H9 (cell line): ENCODE data around the gene PLXNC1. TPM values are rescaled to one million over a fixed set of nuclear protein-coding genes. Genes with fewer than 3 reads are reported as not detected.

Source experiments
- DNase-seq: peaks from one replicate; pipeline ENCODE4 v3.0.0-alpha.2; 2017
- H2AFZ ChIP-seq: one replicate; pipeline ENCODE4 v1.6.1; 2013; ENCODE audit warnings: mild to moderate bottlenecking, low read length, control low read depth, moderate library complexity
- H2AK5ac ChIP-seq: 2 replicates; pipeline ENCODE4 v1.6.1; 2013; ENCODE audit warnings: low read length, control low read depth, mixed read lengths; ENCODE audit not compliant: insufficient read length
- H2BK120ac ChIP-seq: one replicate; pipeline ENCODE4 v1.6.1; 2013; ENCODE audit warnings: low read depth, mild to moderate bottlenecking, low read length, control low read depth, inconsistent platforms; ENCODE audit not compliant: poor library complexity, severe bottlenecking
- H2BK12ac ChIP-seq: 2 replicates; pipeline ENCODE4 v1.6.1; 2013; ENCODE audit warnings: low read length, control low read depth, mixed read lengths, low read depth; ENCODE audit not compliant: insufficient read length
- H2BK15ac ChIP-seq: 2 replicates; pipeline ENCODE4 v1.6.1; 2013; ENCODE audit warnings: low read depth, low read length, control low read depth
- H2BK20ac ChIP-seq: one replicate; pipeline ENCODE4 v1.6.1; 2013; ENCODE audit warnings: low read depth, mild to moderate bottlenecking, low read length, control low read depth, inconsistent platforms; ENCODE audit not compliant: poor library complexity, severe bottlenecking
- H2BK5ac ChIP-seq: 2 replicates; pipeline ENCODE4 v1.6.1; 2013; ENCODE audit warnings: low read length, control low read depth, mixed read lengths; ENCODE audit not compliant: insufficient read length
- H3K14ac ChIP-seq: 2 replicates; pipeline ENCODE4 v1.6.1; 2013; ENCODE audit warnings: low read length, control low read depth; ENCODE audit not compliant: insufficient read depth
- H3K18ac ChIP-seq: 2 replicates; pipeline ENCODE4 v1.6.1; 2013; ENCODE audit warnings: low read depth, mild to moderate bottlenecking, mixed read lengths, low read length, control low read depth; ENCODE audit not compliant: insufficient read length
- H3K23ac ChIP-seq: 2 replicates; pipeline ENCODE4 v1.6.1; 2013; ENCODE audit warnings: low read length, control low read depth, mixed read lengths, low read depth; ENCODE audit not compliant: insufficient read length
- H3K23me2 ChIP-seq: 2 replicates; pipeline ENCODE4 v1.6.1; 2013; ENCODE audit warnings: low read depth, mild to moderate bottlenecking, mixed read lengths, low read length, control low read depth; ENCODE audit not compliant: insufficient read length, poor library complexity, severe bottlenecking
- H3K27ac ChIP-seq: 2 replicates; pipeline ENCODE4 v1.5.1; 2013; ENCODE audit warnings: low read length, control low read depth, mixed read lengths, low read depth; ENCODE audit not compliant: insufficient read length
- H3K27me3 ChIP-seq: 2 replicates; pipeline ENCODE4 v1.6.1; 2013; ENCODE audit warnings: low read length, control low read depth, inconsistent platforms; ENCODE audit not compliant: insufficient read depth
- H3K4ac ChIP-seq: 2 replicates; pipeline ENCODE4 v1.6.1; 2013; ENCODE audit warnings: low read depth, mild to moderate bottlenecking, control low read depth, inconsistent platforms, low read length, moderate library complexity
- H3K4me1 ChIP-seq: 2 replicates; pipeline ENCODE4 v1.6.1; 2013; ENCODE audit warnings: low read length, control low read depth, inconsistent platforms; ENCODE audit not compliant: insufficient read depth
- H3K4me2 ChIP-seq: 2 replicates; pipeline ENCODE4 v1.6.1; 2013; ENCODE audit warnings: low read length, control low read depth, mixed read lengths; ENCODE audit not compliant: insufficient read length, insufficient read depth
- H3K56ac ChIP-seq: 2 replicates; pipeline ENCODE4 v1.6.1; 2013; ENCODE audit warnings: low read depth, mild to moderate bottlenecking, mixed read lengths, low read length, control low read depth; ENCODE audit not compliant: insufficient read length
- H3K79me1 ChIP-seq: 2 replicates; pipeline ENCODE4 v1.6.1; 2013; ENCODE audit warnings: low read depth, mild to moderate bottlenecking, moderate library complexity, low read length, control low read depth, inconsistent platforms; ENCODE audit not compliant: insufficient read depth, poor library complexity, severe bottlenecking
- H3K79me2 ChIP-seq: 2 replicates; pipeline ENCODE4 v1.6.1; 2013; ENCODE audit warnings: low read length, control low read depth, inconsistent platforms; ENCODE audit not compliant: insufficient read depth
- H3K9ac ChIP-seq: 2 replicates; pipeline ENCODE4 v1.6.1; 2013; ENCODE audit warnings: low read length, control low read depth, mixed read lengths; ENCODE audit not compliant: insufficient read length; ENCODE audit errors: extremely low read depth
- H3K9me3 ChIP-seq: one replicate; pipeline ENCODE4 v1.6.1; 2013; ENCODE audit warnings: low read depth, low read length, inconsistent platforms; ENCODE audit not compliant: control insufficient read depth
- H3T11ph ChIP-seq: one replicate; pipeline ENCODE4 v1.6.1; 2013; ENCODE audit warnings: mild to moderate bottlenecking, low read length, control low read depth, inconsistent platforms
- H4K20me1 ChIP-seq: one replicate; pipeline ENCODE4 v1.6.1; 2013; ENCODE audit not compliant: control insufficient read depth, insufficient read length, insufficient read depth
- H4K5ac ChIP-seq: 2 replicates; pipeline ENCODE4 v1.6.1; 2013; ENCODE audit warnings: low read depth, mild to moderate bottlenecking, mixed read lengths, low read length, control low read depth; ENCODE audit not compliant: insufficient read length
- H4K8ac ChIP-seq: replicated peaks from 2 replicates; pipeline ENCODE4 v1.6.1; 2013; ENCODE audit warnings: low read length, control low read depth, mixed read lengths, low read depth; ENCODE audit not compliant: insufficient read length
- H4K91ac ChIP-seq: 2 replicates; pipeline ENCODE4 v1.6.1; 2013; ENCODE audit warnings: low read depth, mild to moderate bottlenecking, moderate library complexity, mixed read lengths, low read length, control low read depth; ENCODE audit not compliant: insufficient read length
- H3K27ac Mint-ChIP-seq, 3 experiments: 2 replicates in 2 of 3; 3 replicates in 1 of 3; pipeline ENCODE4 v1.8.0; 2020 to 2021; ENCODE audit warnings: mixed read lengths in 3 of 3, mild to moderate bottlenecking in 1 of 3, moderate library complexity in 1 of 3
- H3K27me3 Mint-ChIP-seq: 2 replicates; pipeline ENCODE4 v1.8.0; 2021; ENCODE audit warnings: low read depth, mild to moderate bottlenecking, moderate library complexity, mixed read lengths
- H3K36me3 Mint-ChIP-seq, 3 experiments: 2 replicates in 2 of 3; 3 replicates in 1 of 3; pipeline ENCODE4 v1.8.0; 2020 to 2021; ENCODE audit warnings: low read depth in 3 of 3, mixed read lengths in 3 of 3; ENCODE audit not compliant: insufficient read depth in 1 of 3
- H3K4me1 Mint-ChIP-seq, 2 experiments: 2 replicates each; pipeline ENCODE4 v1.8.0; 2020; ENCODE audit warnings: mixed read lengths in 2 of 2
- H3K4me3 Mint-ChIP-seq, 2 experiments: 2 replicates in 1 of 2; 3 replicates in 1 of 2; pipeline ENCODE4 v1.8.0; 2020 to 2021; ENCODE audit warnings: mild to moderate bottlenecking in 2 of 2, mixed read lengths in 2 of 2, moderate library complexity in 1 of 2
- H3K9me3 Mint-ChIP-seq, 2 experiments: 2 replicates in 1 of 2; 3 replicates in 1 of 2; pipeline ENCODE4 v1.8.0; 2020; ENCODE audit warnings: mild to moderate bottlenecking in 2 of 2, mixed read lengths in 2 of 2, moderate library complexity in 1 of 2
- WGBS: extraction: QIAGEN DNeasy Blood & Tissue Kit; methylation state at CpG from one replicate; pipeline ENCODE4 v1.1.7; 2013; ENCODE audit warnings: missing lambda C conversion rate, low lambda C conversion rate, mixed read lengths; ENCODE audit not compliant: insufficient read length; ENCODE audit errors: extremely low coverage; 5-methylcytosine and 5-hydroxymethylcytosine counted together
- total RNA-seq: library from RNA; stranded (reverse); gene quantifications from 2 replicates; pipeline ENCODE4 v1.2.1, GENCODE V29; 2021
- TF ChIP-seq, protein P1 (sequence below): fragments of 200-600 bp; sonication (generic); conservative IDR thresholded peaks from 3 replicates; pipeline ENCODE4 v1.8.0; 2021; ENCODE audit warnings: antibody characterized with exemption, mild to moderate bottlenecking

Gene PLXNC1
- total RNA-seq, 1 experiment from 2014 or later, result 1.2 TPM

DNA sequence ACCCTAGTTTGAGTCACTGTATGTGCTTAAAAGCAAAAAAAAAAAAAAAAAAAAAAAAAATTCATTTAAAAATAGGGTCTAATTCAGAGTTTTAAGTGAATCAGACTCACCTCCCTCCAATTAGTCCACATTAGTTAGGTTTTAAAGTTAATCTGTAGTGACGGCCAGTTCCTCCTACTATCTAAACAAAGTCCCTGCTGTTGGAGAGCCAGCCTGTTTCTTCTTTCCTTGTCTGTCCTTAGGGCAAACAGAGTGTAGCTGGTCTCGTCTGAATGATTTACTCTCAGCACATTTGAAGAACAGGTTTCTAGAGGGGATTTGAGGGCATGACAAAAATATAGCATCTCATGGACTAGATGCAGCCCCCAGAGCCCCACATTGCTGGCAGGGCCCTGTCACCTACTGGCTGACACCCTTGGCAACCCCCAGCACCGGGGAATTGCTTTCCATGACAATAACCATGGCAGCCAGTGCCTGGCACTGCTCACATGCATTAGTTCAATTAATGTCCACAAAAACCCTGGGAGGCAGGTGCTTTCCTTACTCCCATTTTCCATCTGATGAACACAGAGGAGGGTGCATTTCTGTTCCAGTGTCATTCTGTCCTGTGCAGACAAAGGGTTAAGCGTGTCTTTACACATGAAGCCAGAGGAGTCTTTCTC, 138.3 kb downstream of the PLXNC1 start:
- Histone ChIP-seq H3K56ac (no peak overlapping the region), H2BK120ac (no peak overlapping the region), H4K8ac (no peak overlapping the region), H3K79me1 (no peaks in the 10 kb centered on the region), H3K23me2 (no peaks in the 10 kb centered on the region), H3K9me3 (no peaks in the 10 kb centered on the region), H3K4me2 (no peak overlapping the region), H3K4me1 (peaks cover 9% of the 10 kb centered on the region; the same call in 1 of the 2 replicates), H2BK15ac (no peak overlapping the region), H2BK20ac (no peak overlapping the region), H3T11ph (no peak overlapping the region), H3K27me3 (no peaks in the 10 kb centered on the region), H2BK12ac (no peak overlapping the region), H3K27ac (no peak overlapping the region), H4K5ac (no peak overlapping the region), H3K79me2 (no peaks in the 10 kb centered on the region), H3K4ac (no peak overlapping the region), H4K20me1 (no peaks in the 10 kb centered on the region), H2BK5ac (no peak overlapping the region), H3K18ac (no peak overlapping the region), H2AK5ac (no peak overlapping the region), H3K9ac (no peak overlapping the region), H2AFZ (no peak overlapping the region), H3K14ac (no peak overlapping the region), H3K23ac (no peak overlapping the region), H4K91ac (no peak overlapping the region)
- peaks cover 44 to 52% of the 10 kb centered on the region in 2 experiments for H3K4me1 Mint-ChIP-seq
- H3K4me3 Mint-ChIP-seq, result no peak overlapping the region
- TF ChIP-seq, protein P1, sequence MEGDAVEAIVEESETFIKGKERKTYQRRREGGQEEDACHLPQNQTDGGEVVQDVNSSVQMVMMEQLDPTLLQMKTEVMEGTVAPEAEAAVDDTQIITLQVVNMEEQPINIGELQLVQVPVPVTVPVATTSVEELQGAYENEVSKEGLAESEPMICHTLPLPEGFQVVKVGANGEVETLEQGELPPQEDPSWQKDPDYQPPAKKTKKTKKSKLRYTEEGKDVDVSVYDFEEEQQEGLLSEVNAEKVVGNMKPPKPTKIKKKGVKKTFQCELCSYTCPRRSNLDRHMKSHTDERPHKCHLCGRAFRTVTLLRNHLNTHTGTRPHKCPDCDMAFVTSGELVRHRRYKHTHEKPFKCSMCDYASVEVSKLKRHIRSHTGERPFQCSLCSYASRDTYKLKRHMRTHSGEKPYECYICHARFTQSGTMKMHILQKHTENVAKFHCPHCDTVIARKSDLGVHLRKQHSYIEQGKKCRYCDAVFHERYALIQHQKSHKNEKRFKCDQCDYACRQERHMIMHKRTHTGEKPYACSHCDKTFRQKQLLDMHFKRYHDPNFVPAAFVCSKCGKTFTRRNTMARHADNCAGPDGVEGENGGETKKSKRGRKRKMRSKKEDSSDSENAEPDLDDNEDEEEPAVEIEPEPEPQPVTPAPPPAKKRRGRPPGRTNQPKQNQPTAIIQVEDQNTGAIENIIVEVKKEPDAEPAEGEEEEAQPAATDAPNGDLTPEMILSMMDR, result no peak
- H3K9me3 Mint-ChIP-seq, result no peaks in the 10 kb centered on the region
- H3K36me3 Mint-ChIP-seq, result peaks cover 0 to 4% (median 0%) of the 10 kb centered on the region in 3 experiments; a peak in 1 of 7 replicates
- WGBS, result no CpG with 5 or more reads among the region's 4 CpGs
- DNase-seq, result no peak
- no peak overlapping the region for H3K27ac Mint-ChIP-seq
- H3K27me3 Mint-ChIP-seq, result no peaks in the 10 kb centered on the region; the same call in none of the 2 replicates
